Skeletal muscle satellite cell (primary cell): Measurements from ENCODE around the gene PEX14.

Experiments used
- H3K27me3 ChIP-seq: 2 replicates; pipeline ENCODE4 v1.7.0; 2013; ENCODE audit warnings: low read length; ENCODE audit not compliant: control insufficient read depth, insufficient read depth
- H3K36me3 ChIP-seq: 2 replicates; pipeline ENCODE4 v1.7.0; 2013; ENCODE audit warnings: mild to moderate bottlenecking, control low read depth, low read length; ENCODE audit not compliant: insufficient read depth
- H3K4me1 ChIP-seq: 2 replicates; pipeline ENCODE4 v1.7.0; 2013; ENCODE audit warnings: low read length; ENCODE audit not compliant: control insufficient read depth, insufficient read depth
- H3K4me2 ChIP-seq: 2 replicates; pipeline ENCODE4 v1.7.0; 2013; ENCODE audit warnings: mild to moderate bottlenecking, low read length
- H3K4me3 ChIP-seq: 2 replicates; pipeline ENCODE4 v1.7.0; 2013; ENCODE audit warnings: low read length
- H3K9ac ChIP-seq: 2 replicates; pipeline ENCODE4 v1.7.0; 2013; ENCODE audit warnings: mild to moderate bottlenecking, low read depth, low read length, moderate library complexity
- H3K9me3 ChIP-seq: replicated peaks from 2 replicates; pipeline ENCODE4 v1.7.0; 2013; ENCODE audit warnings: mild to moderate bottlenecking, control low read depth, low read length

The PEX14 gene

GRCh38 chr1:10607228-10607627, 132.5 kb downstream of the PEX14 start:
- no peaks in the 10 kb centered on the region for H3K9me3 ChIP-seq
- no peak overlapping the region for H3K4me2 ChIP-seq
- no peak overlapping the region for H3K9ac ChIP-seq

GRCh38 chr1:10608690-10609089, 133.9 kb downstream of the PEX14 start:
- H3K9ac ChIP-seq, result no peak overlapping the region

More at GRCh38 chr1:10607228-10607627, 132.5 kb downstream of the PEX14 start:
- no peaks in the 10 kb centered on the region for H3K36me3 ChIP-seq
- H3K4me1 ChIP-seq, result no peaks in the 10 kb centered on the region
- H3K27me3 ChIP-seq, result no peaks in the 10 kb centered on the region
- no peak overlapping the region for H3K4me3 ChIP-seq

GRCh38 chr1:10610901-10611600, 136.3 kb downstream of the PEX14 start:
- no peaks in the 10 kb centered on the region for H3K36me3 ChIP-seq
- H3K9ac ChIP-seq, result no peak overlapping the region
- H3K4me3 ChIP-seq, result no peak overlapping the region
- H3K4me1 ChIP-seq, result no peaks in the 10 kb centered on the region
- H3K9me3 ChIP-seq, result no peaks in the 10 kb centered on the region
- no peak overlapping the region for H3K4me2 ChIP-seq
- H3K27me3 ChIP-seq, result no peaks in the 10 kb centered on the region

More at GRCh38 chr1:10608690-10609089, 133.9 kb downstream of the PEX14 start:
- no peaks in the 10 kb centered on the region for H3K4me1 ChIP-seq
- H3K27me3 ChIP-seq, result no peaks in the 10 kb centered on the region
- no peak overlapping the region for H3K4me3 ChIP-seq
- no peaks in the 10 kb centered on the region for H3K36me3 ChIP-seq
- no peak overlapping the region for H3K4me2 ChIP-seq
- no peaks in the 10 kb centered on the region for H3K9me3 ChIP-seq

- Histone ChIP-seq H3K4me2 (no peak overlapping the region), H3K27me3 (no peaks in the 10 kb centered on the region), H3K9ac (no peak overlapping the region), H3K9me3 (no peaks in the 10 kb centered on the region), H3K36me3 (no peaks in the 10 kb centered on the region), H3K4me3 (no peak overlapping the region), H3K4me1 (no peaks in the 10 kb centered on the region)
These were observed 137.8 kb downstream of the PEX14 start for GRCh38 chr1:10612436-10613160.

GRCh38 chr1:10613340-10613739, 138.6 kb downstream of the PEX14 start:
- Histone ChIP-seq H3K4me1 (no peaks in the 10 kb centered on the region), H3K36me3 (peaks cover under 1% of the 10 kb centered on the region), H3K9me3 (no peaks in the 10 kb centered on the region)

DNA sequence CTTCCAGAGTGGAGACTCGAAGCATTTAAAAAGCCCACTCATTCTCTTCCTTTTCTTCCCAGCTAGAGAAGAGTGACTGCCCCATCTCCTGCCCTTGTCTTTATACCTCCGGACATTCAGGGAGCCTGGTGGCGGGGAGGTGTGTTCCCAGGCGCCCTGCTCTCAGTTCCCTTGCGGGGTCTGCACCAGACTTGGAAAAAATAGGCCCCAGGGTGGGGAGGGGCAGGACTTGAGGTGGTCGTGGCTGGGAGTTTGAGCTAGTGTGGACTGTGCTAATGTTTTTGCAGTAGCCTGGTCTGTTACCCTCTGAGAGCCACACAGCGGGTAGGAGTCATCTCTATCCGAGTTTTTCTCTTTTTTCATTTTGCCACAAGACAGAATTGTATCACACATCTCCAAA, 139.1 kb downstream of the PEX14 start:
- Histone ChIP-seq H3K4me1 (no peaks in the 10 kb centered on the region), H3K27me3 (no peaks in the 10 kb centered on the region), H3K4me2 (no peak overlapping the region), H3K36me3 (peaks cover 4% of the 10 kb centered on the region), H3K9ac (no peak overlapping the region), H3K9me3 (no peaks in the 10 kb centered on the region), H3K4me3 (no peak overlapping the region)

More at GRCh38 chr1:10613340-10613739, 138.6 kb downstream of the PEX14 start:
- Histone ChIP-seq H3K4me3 (no peak overlapping the region), H3K9ac (no peak overlapping the region), H3K27me3 (no peaks in the 10 kb centered on the region), H3K4me2 (no peak overlapping the region)

DNA sequence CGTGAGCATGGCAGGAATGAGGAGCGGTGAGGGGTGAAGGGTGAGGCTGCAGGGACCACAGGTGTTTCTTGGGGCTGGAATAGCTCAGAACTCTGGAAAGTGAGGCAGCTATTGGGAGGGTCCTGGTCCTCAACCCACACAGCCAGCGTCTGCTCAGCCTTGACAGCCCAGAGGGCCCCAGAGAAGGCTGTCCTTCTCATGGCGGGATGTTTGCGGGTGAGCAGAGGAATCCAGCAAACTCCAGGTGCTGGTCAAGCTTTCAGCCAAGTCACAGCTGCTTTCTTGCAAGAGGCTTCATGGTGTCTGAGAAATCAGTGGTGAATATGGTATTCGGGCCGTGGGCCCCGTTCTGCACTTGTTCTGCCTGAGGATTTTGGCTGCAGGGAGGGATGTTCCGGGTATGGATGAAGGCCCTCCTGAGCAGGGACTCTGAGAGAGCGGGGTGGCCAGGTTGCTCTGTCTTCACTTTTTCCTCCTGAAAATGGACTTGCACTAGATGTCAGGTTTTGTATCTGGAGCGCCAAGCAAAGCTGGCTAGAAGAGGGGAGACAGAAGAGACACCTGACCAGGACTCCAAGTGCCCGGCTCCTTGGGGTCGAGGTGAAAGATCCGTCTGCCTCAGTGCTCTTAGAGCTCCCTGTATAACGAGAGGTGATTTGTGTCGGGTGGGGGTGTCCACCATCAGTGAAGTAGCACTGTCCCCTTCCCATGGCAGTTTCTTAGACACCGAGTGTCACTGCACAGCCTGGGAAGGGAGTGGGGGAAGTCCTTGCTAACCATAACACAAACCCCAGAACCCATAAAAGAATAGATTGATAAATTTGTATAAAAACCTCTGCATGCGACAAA, 139.9 kb downstream of the PEX14 start:
- no peaks in the 10 kb centered on the region for H3K4me1 ChIP-seq

GRCh38 chr1:10615332-10615731, 140.6 kb downstream of the PEX14 start:
- H3K9ac ChIP-seq, result no peak overlapping the region
- H3K9me3 ChIP-seq, result no peaks in the 10 kb centered on the region
- H3K27me3 ChIP-seq, result no peaks in the 10 kb centered on the region
- H3K4me3 ChIP-seq, result no peak overlapping the region
- H3K4me2 ChIP-seq, result no peak overlapping the region
- peaks cover 4% of the 10 kb centered on the region for H3K36me3 ChIP-seq
- no peaks in the 10 kb centered on the region for H3K4me1 ChIP-seq

More for the DNA sequence above, 139.9 kb downstream of the PEX14 start:
- no peak overlapping the region for H3K4me2 ChIP-seq
- peaks cover 4% of the 10 kb centered on the region for H3K36me3 ChIP-seq
- H3K27me3 ChIP-seq, result no peaks in the 10 kb centered on the region
- H3K9ac ChIP-seq, result no peak overlapping the region
- no peak overlapping the region for H3K4me3 ChIP-seq
- no peaks in the 10 kb centered on the region for H3K9me3 ChIP-seq

DNA sequence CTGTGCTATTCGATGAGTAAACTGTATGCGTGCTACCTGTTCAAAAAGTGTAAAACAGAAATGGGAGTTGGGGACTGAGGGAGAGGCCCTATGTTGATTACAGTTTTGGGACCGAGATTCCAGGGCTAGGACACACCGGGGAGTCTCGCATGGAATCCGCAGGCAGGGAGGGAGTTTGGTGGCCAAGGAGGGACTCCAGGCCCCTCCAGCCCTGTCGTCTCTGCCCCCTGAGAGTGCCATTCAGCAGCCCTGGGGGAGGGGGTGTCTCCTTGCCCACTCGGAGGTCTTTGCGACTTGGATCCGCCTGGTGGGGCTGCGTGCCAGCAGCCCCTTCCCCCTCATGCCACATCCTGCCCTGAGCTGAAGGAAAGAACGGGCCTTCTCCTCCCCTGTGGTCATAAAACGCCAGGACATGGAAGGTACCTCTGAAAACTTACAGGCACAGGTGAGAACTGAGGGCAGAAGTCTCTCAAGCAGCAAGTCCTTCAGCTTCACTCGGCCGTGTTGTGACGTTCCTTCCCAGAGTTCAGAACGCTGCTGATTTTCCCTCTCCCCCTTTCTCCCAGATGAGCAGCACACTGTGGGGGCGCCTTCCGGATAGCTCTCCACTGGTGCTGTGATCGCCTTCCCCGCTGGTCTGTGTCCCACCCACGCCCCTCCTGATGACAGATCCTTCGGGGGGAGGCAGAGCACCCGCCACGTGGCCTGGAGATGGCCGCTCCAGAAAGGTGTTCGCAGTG, 141.4 kb downstream of the PEX14 start:
- H3K4me3 ChIP-seq, result no peak overlapping the region
- H3K36me3 ChIP-seq, result peaks cover 4% of the 10 kb centered on the region
- no peaks in the 10 kb centered on the region for H3K9me3 ChIP-seq
- no peak overlapping the region for H3K4me2 ChIP-seq
- no peaks in the 10 kb centered on the region for H3K27me3 ChIP-seq
- H3K4me1 ChIP-seq, result no peaks in the 10 kb centered on the region
- no peak overlapping the region for H3K9ac ChIP-seq

- Histone ChIP-seq H3K36me3 (peaks cover 4% of the 10 kb centered on the region), H3K4me2 (no peak overlapping the region), H3K4me3 (no peak overlapping the region), H3K27me3 (no peaks in the 10 kb centered on the region), H3K9ac (no peak overlapping the region), H3K9me3 (no peaks in the 10 kb centered on the region), H3K4me1 (no peaks in the 10 kb centered on the region)
These were observed 141.9 kb downstream of the PEX14 start for GRCh38 chr1:10616696-10617095.

DNA sequence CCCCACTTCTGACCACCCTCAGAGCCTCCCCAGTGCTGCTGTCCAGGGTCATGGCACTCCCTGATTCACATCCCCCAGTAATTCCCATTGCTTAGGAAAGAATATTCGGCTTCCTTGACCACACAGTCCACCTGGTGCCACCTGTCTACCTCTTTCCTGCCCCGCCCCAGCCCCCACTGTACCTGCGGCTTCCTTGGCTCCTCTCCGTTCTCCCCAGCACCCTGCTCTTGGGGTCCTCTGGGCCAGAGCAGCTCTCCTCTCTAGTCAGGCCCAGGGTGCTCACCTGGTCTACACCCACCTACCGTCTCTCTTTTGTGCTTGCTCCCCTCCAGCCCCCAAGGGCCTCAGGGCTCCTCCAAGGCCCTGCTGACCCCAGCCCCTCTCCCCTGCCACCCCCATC, 142.6 kb downstream of the PEX14 start:
- H3K9me3 ChIP-seq, result no peaks in the 10 kb centered on the region
- H3K27me3 ChIP-seq, result no peaks in the 10 kb centered on the region
- no peaks in the 10 kb centered on the region for H3K4me1 ChIP-seq
- H3K4me3 ChIP-seq, result no peak overlapping the region
- H3K4me2 ChIP-seq, result no peak overlapping the region
- peaks cover 4% of the 10 kb centered on the region for H3K36me3 ChIP-seq
- no peak overlapping the region for H3K9ac ChIP-seq
